Endothelial cell (in vitro differentiated cells): ENCODE measurements around the gene KCNJ12. TPM values are rescaled to one million over a fixed set of nuclear protein-coding genes. Genes with fewer than 3 reads are reported as not detected.
"Not testable (repeated sequence)": the region's sequence is repeated elsewhere in the genome, so short reads cannot be mapped to it uniquely, and the experiment has no call there.

Experiments
- DNase-seq: peaks from one replicate; pipeline ENCODE4 v3.0.0; 2021; ENCODE audit warnings: low spot score
- H3K27ac Mint-ChIP-seq: one replicate; pipeline ENCODE4 v1.8.0; 2021; ENCODE audit warnings: mixed read lengths, inconsistent platforms; ENCODE audit not compliant: unreplicated experiment
- H3K27me3 Mint-ChIP-seq: one replicate; pipeline ENCODE4 v1.8.0; 2021; ENCODE audit warnings: mild to moderate bottlenecking, moderate library complexity, mixed read lengths, inconsistent platforms; ENCODE audit not compliant: unreplicated experiment
- H3K36me3 Mint-ChIP-seq: one replicate; pipeline ENCODE4 v1.8.0; 2021; ENCODE audit warnings: mild to moderate bottlenecking, low read depth, mixed read lengths, inconsistent platforms; ENCODE audit not compliant: unreplicated experiment
- H3K4me1 Mint-ChIP-seq: one replicate; pipeline ENCODE4 v1.8.0; 2021; ENCODE audit warnings: mild to moderate bottlenecking, mixed read lengths, inconsistent platforms; ENCODE audit not compliant: unreplicated experiment
- H3K4me3 Mint-ChIP-seq: one replicate; pipeline ENCODE4 v1.8.0; 2021; ENCODE audit warnings: mild to moderate bottlenecking, mixed read lengths, inconsistent platforms; ENCODE audit not compliant: unreplicated experiment
- H3K9me3 Mint-ChIP-seq: one replicate; pipeline ENCODE4 v1.8.0; 2021; ENCODE audit warnings: mixed read lengths, inconsistent platforms; ENCODE audit not compliant: unreplicated experiment
- CTCF ChIP-seq: fragments of 200-600 bp; sonication (generic); IDR thresholded peaks from one replicate; pipeline ENCODE4 v1.5.0; 2021; ENCODE audit warnings: antibody characterized with exemption; ENCODE audit not compliant: unreplicated experiment
- total RNA-seq: library from RNA; stranded (reverse); fragmentation: NEBNext Ultra II Directional; extraction: Animal tissue kit (Norgen Biotek cat#: 25700); gene quantifications from one replicate; pipeline ENCODE4 v1.2.1, GENCODE V29; 2021; ENCODE audit not compliant: unreplicated experiment

KCNJ12 gene
- total RNA-seq, 1 donor from 2014 or later: 0.56 TPM

- H3K4me3 Mint-ChIP-seq, DNase-seq, H3K4me1 Mint-ChIP-seq, H3K27me3 Mint-ChIP-seq, H3K9me3 Mint-ChIP-seq, H3K27ac Mint-ChIP-seq, H3K36me3 Mint-ChIP-seq: not testable (repeated sequence)
Observed at GRCh38 chr17:21436883-21437836, 61.0 kb downstream of the KCNJ12 start.

- H3K27me3 Mint-ChIP-seq, H3K9me3 Mint-ChIP-seq: not testable (repeated sequence)
Observed at GRCh38 chr17:21438316-21439014, 62.3 kb downstream of the KCNJ12 start.

GRCh38 chr17:21439015-21439336 is 62.8 kb downstream of the KCNJ12 start:
- not testable (repeated sequence) for H3K27ac Mint-ChIP-seq, H3K9me3 Mint-ChIP-seq, H3K36me3 Mint-ChIP-seq, H3K27me3 Mint-ChIP-seq, H3K4me3 Mint-ChIP-seq, DNase-seq, H3K4me1 Mint-ChIP-seq

More at GRCh38 chr17:21438316-21439014, 62.3 kb downstream of the KCNJ12 start:
- H3K27ac Mint-ChIP-seq, H3K36me3 Mint-ChIP-seq, H3K4me1 Mint-ChIP-seq, H3K4me3 Mint-ChIP-seq, DNase-seq: not testable (repeated sequence)

- DNase-seq: no peak
- Mint-ChIP-seq H3K27ac (no peak overlapping the region), H3K4me1 (no peaks in the 10 kb centered on the region), H3K36me3 (no peaks in the 10 kb centered on the region), H3K4me3 (no peak overlapping the region), H3K27me3 (no peaks in the 10 kb centered on the region), H3K9me3 (no peaks in the 10 kb centered on the region)
- no peak for TF ChIP-seq CTCF
Observed at GRCh38 chr17:21445091-21445650, 69.0 kb downstream of the KCNJ12 start.

- H3K27me3 Mint-ChIP-seq, H3K9me3 Mint-ChIP-seq, H3K36me3 Mint-ChIP-seq: not testable (repeated sequence)
Observed at GRCh38 chr17:21447552-21447951, 71.4 kb downstream of the KCNJ12 start.

GRCh38 chr17:21449891-21450290 is 73.7 kb downstream of the KCNJ12 start:
- H3K9me3 Mint-ChIP-seq, DNase-seq, H3K4me3 Mint-ChIP-seq, H3K27ac Mint-ChIP-seq, H3K4me1 Mint-ChIP-seq, H3K36me3 Mint-ChIP-seq: not testable (repeated sequence)
- H3K27me3 Mint-ChIP-seq: peaks cover 13% of the 10 kb centered on the region

More at GRCh38 chr17:21447552-21447951, 71.4 kb downstream of the KCNJ12 start:
- not testable (repeated sequence) for H3K4me3 Mint-ChIP-seq, H3K4me1 Mint-ChIP-seq, H3K27ac Mint-ChIP-seq, DNase-seq

GRCh38 chr17:21451975-21452374 is 75.8 kb downstream of the KCNJ12 start:
- Mint-ChIP-seq H3K27ac (no peak overlapping the region), H3K36me3 (no peaks in the 10 kb centered on the region), H3K4me3 (no peak overlapping the region), H3K27me3 (peaks cover 18% of the 10 kb centered on the region), H3K9me3 (no peaks in the 10 kb centered on the region), H3K4me1 (peaks cover 2% of the 10 kb centered on the region)
- no peak for DNase-seq
- no peak for TF ChIP-seq CTCF
